K562 (cell line): ENCODE measurements around the gene SYT1.

ENCODE experiments used
- BHLHE40 ChIP-seq: IDR thresholded peaks from 2 replicates; pipeline ENCODE4 v1.6.1; 2011; ENCODE audit warnings: low read length, improper control_type of control experiment
- CREB1 ChIP-seq, 2 experiments: sonication (generic) in 1 of 2; formaldehyde crosslinking in 1 of 2; IDR thresholded peaks; 2 replicates each; pipeline versions ENCODE4 v1.6.1 to v1.8.0; 2012 to 2022; ENCODE audit warnings: inconsistent platforms in 1 of 2, mild to moderate bottlenecking in 1 of 2, missing genetic modification reagents in 1 of 2, moderate library complexity in 1 of 2
- CTCF ChIP-seq, 3 experiments: IDR thresholded peaks in 2 of 3; conservative IDR thresholded peaks in 1 of 3; 2 replicates each; pipeline ENCODE4 v1.5.1; 2011 to 2012; ENCODE audit warnings: low read length in 3 of 3, mild to moderate bottlenecking in 3 of 3, control low read depth in 2 of 3, improper control_type of control experiment in 1 of 3, inconsistent platforms in 1 of 3, low read depth in 1 of 3, mixed read lengths in 1 of 3, moderate library complexity in 1 of 3; ENCODE audit not compliant: insufficient read depth in 2 of 3
- KDM2B ChIP-seq: fragments of 250-450 bp; sonication (Bioruptor Pico); IDR thresholded peaks from 2 replicates; pipeline ENCODE4 v1.8.0; 2021; ENCODE audit warnings: mild to moderate bottlenecking, moderate library complexity
- PHF8 ChIP-seq: fragments of 200-600 bp; sonication (generic); IDR thresholded peaks from 2 replicates; pipeline ENCODE4 v1.6.1; 2012; ENCODE audit warnings: mixed run types, mild to moderate bottlenecking, inconsistent platforms, low read length, moderate library complexity, borderline replicate concordance
- ZNF140 ChIP-seq: fragments of 250-450 bp; sonication (Bioruptor Pico); IDR thresholded peaks from 2 replicates; pipeline ENCODE4 v1.8.0; 2021; ENCODE audit warnings: moderate library complexity, mild to moderate bottlenecking, inconsistent platforms
- TF ChIP-seq, protein P1 (sequence below): fragments of 250-450 bp; sonication (Bioruptor Pico); IDR thresholded peaks from 2 replicates; pipeline ENCODE4 v1.5.0; 2021

GRCh38 chr12:78917513-78917912 is 52.9 kb downstream of the SYT1 start:
- TF ChIP-seq KDM2B (CRISPR knock-in tag): no peak
- TF ChIP-seq CTCF (IDR thresholded peaks at IDR 0.05 in 2 of 3, conservative IDR thresholded peaks at IDR 0.05 in 1 of 3; ENCODE audit: insufficient read depth in 2 of 3, low read depth in 1 of 3, low read length in 3 of 3): no peak
- TF ChIP-seq, protein P1, sequence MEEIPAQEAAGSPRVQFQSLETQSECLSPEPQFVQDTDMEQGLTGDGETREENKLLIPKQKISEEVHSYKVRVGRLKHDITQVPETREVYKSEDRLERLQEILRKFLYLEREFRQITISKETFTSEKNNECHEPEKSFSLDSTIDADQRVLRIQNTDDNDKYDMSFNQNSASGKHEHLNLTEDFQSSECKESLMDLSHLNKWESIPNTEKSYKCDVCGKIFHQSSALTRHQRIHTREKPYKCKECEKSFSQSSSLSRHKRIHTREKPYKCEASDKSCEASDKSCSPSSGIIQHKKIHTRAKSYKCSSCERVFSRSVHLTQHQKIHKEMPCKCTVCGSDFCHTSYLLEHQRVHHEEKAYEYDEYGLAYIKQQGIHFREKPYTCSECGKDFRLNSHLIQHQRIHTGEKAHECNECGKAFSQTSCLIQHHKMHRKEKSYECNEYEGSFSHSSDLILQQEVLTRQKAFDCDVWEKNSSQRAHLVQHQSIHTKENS (CRISPR knock-in tag): no peak
- TF ChIP-seq CREB1 (IDR thresholded peaks at IDR 0.05): no peak
- no peak for TF ChIP-seq CREB1 (CRISPR knock-in tag; IDR thresholded peaks at IDR 0.05)
- TF ChIP-seq PHF8: no peak
- no peak for TF ChIP-seq ZNF140 (CRISPR knock-in tag)
- no peak for TF ChIP-seq BHLHE40
